HCT116 (cell line): Measurements from ENCODE around the gene OPTN. TPM values are rescaled to one million over a fixed set of nuclear protein-coding genes. Genes with fewer than 3 reads are reported as not detected.

Source experiments
- ATAC-seq: fragments of 200-7000 bp; cut with Tn5 transposase; 2 replicates; pipeline ENCODE4 v1.9.1; 2020; ENCODE audit warnings: mild to moderate bottlenecking, moderate library complexity
- BruUV-seq: library from RNA; stranded (reverse); fragments of 400-500 nt; replicated peaks from 2 replicates; lab custom pipeline; 2021; lab: Mats Ljungman, UMichigan
- CTCF ChIA-PET: fragments of 300-600 bp; sonication (Branson Sonifier 250); formaldehyde crosslinking; loops from one replicate; lab custom pipeline; 2021; ENCODE audit warnings: antibody characterized with exemption; lab: Charles Lee
- POLR2A ChIA-PET: fragments of 300-600, 350-600 bp; sonication (Branson Sonifier 250); formaldehyde crosslinking; loops from one replicate; lab custom pipeline; 2021; ENCODE audit warnings: antibody characterized with exemption; lab: Charles Lee
- RAD21 ChIA-PET, 2 experiments: fragments of 300-600 bp; sonication (Branson Sonifier 250); formaldehyde crosslinking; loops; one replicate each; lab custom pipeline; 2023; ENCODE audit warnings: low total read pairs in 2 of 2; ENCODE audit not compliant: uncharacterized antibody in 2 of 2, unreplicated experiment in 2 of 2, low non-redundant PET in 1 of 2; lab: Charles Lee
- DNase-seq: peaks from one replicate; pipeline ENCODE4 v3.0.0-alpha.2; 2010; ENCODE audit warnings: low read depth, low spot score
- H2AFZ ChIP-seq: fragments of 200-600 bp; shearing (Covaris generic), sonication (generic); 2 replicates; pipeline ENCODE4 v1.6.1; 2017; ENCODE audit warnings: low read depth, mixed run types, mixed read lengths, antibody characterized with exemption, low read length; ENCODE audit not compliant: poor library complexity, severe bottlenecking
- H3K27ac ChIP-seq: 2 replicates; pipeline ENCODE4 v1.5.1; 2012; ENCODE audit warnings: low read depth, low read length
- H3K27me3 ChIP-seq: fragments of 200-600 bp; sonication (generic); 2 replicates; pipeline ENCODE4 v1.6.1; 2016; ENCODE audit warnings: mixed run types, low read length, mixed read lengths; ENCODE audit not compliant: insufficient read depth
- H3K36me3 ChIP-seq, 2 experiments: fragments of 200-500 bp in 1 of 2; fragments of 200-600 bp in 1 of 2; sonication (Bioruptor generic) in 1 of 2; sonication (generic) in 1 of 2; 2 replicates each; pipeline versions ENCODE4 v1.5.1 to v1.6.1; 2014 to 2016; ENCODE audit warnings: low read length in 2 of 2, inconsistent platforms in 1 of 2, mixed read lengths in 1 of 2, mixed run types in 1 of 2; ENCODE audit not compliant: insufficient read depth in 2 of 2, control insufficient read depth in 1 of 2
- H3K4me1 ChIP-seq, 2 experiments: fragments of 200-600 bp in 1 of 2; sonication (generic) in 1 of 2; 2 replicates each; pipeline versions ENCODE4 v1.5.1 to v1.6.1; 2012 to 2017; ENCODE audit warnings: low read length in 2 of 2, inconsistent platforms in 1 of 2, mild to moderate bottlenecking in 1 of 2, mixed read lengths in 1 of 2, mixed run types in 1 of 2, moderate library complexity in 1 of 2; ENCODE audit not compliant: insufficient read depth in 2 of 2, control insufficient read depth in 1 of 2
- H3K4me2 ChIP-seq: fragments of 200-600 bp; sonication (generic); 2 replicates; pipeline ENCODE4 v1.6.1; 2017; ENCODE audit warnings: mixed run types, low read length, mixed read lengths
- H3K4me3 ChIP-seq, 2 experiments: fragments of 200-600 bp in 1 of 2; sonication (generic) in 1 of 2; replicated peaks in 1 of 2; 2 replicates each; pipeline ENCODE4 v1.5.1; 2011 to 2016; ENCODE audit warnings: low read length in 2 of 2, control low read depth in 1 of 2, low read depth in 1 of 2, mild to moderate bottlenecking in 1 of 2, mixed read lengths in 1 of 2, mixed run types in 1 of 2
- H3K79me2 ChIP-seq: fragments of 200-600 bp; sonication (generic); 2 replicates; pipeline ENCODE4 v1.6.1; 2017; ENCODE audit warnings: mild to moderate bottlenecking, mixed run types, low read length, moderate library complexity, mixed read lengths; ENCODE audit not compliant: insufficient read depth
- H3K9ac ChIP-seq: fragments of 200-600 bp; sonication (generic); 2 replicates; pipeline ENCODE4 v1.6.1; 2016; ENCODE audit warnings: low read length, mixed read lengths
- H3K9me2 ChIP-seq: fragments of 200-600 bp; sonication (generic), shearing (Covaris generic); 2 replicates; pipeline ENCODE4 v1.6.1; 2017; ENCODE audit warnings: mixed run types, mild to moderate bottlenecking, moderate library complexity; ENCODE audit not compliant: insufficient read depth
- H3K9me3 ChIP-seq, 2 experiments: fragments of 200-500 bp in 1 of 2; fragments of 200-600 bp in 1 of 2; sonication (Bioruptor generic) in 1 of 2; sonication (generic) in 1 of 2; 2 replicates each; pipeline ENCODE4 v1.6.1; 2014 to 2017; ENCODE audit warnings: low read length in 2 of 2, mixed read lengths in 2 of 2, inconsistent platforms in 1 of 2, low read depth in 1 of 2, mild to moderate bottlenecking in 1 of 2, mixed run types in 1 of 2, moderate library complexity in 1 of 2; ENCODE audit not compliant: control insufficient read depth in 1 of 2, insufficient read depth in 1 of 2
- H4K20me1 ChIP-seq: fragments of 200-600 bp; sonication (generic), shearing (Covaris generic); 2 replicates; pipeline ENCODE4 v1.6.1; 2017; ENCODE audit warnings: mixed run types, mild to moderate bottlenecking, moderate library complexity; ENCODE audit not compliant: insufficient read depth
- ATF3 ChIP-seq: IDR thresholded peaks from 2 replicates; pipeline ENCODE4 v1.6.1; 2012
- CBX3 ChIP-seq: IDR thresholded peaks from 2 replicates; pipeline ENCODE4 v1.6.1; 2012; ENCODE audit warnings: low read depth
- EGR1 ChIP-seq: IDR thresholded peaks from 2 replicates; pipeline ENCODE4 v1.6.1; 2012; ENCODE audit warnings: low read depth
- FOSL1 ChIP-seq: IDR thresholded peaks from 2 replicates; pipeline ENCODE4 v1.6.1; 2012; ENCODE audit warnings: low read depth
- JUND ChIP-seq: IDR thresholded peaks from 2 replicates; pipeline ENCODE4 v1.6.1; 2012
- MAX ChIP-seq: IDR thresholded peaks from 2 replicates; pipeline ENCODE4 v1.6.1; 2012
- POLR2A ChIP-seq: IDR thresholded peaks from 2 replicates; pipeline ENCODE4 v1.7.0; 2011; ENCODE audit warnings: borderline replicate concordance; ENCODE audit not compliant: insufficient read depth, insufficient read length; ENCODE audit errors: extremely low read depth
- POLR2AphosphoS5 ChIP-seq: IDR thresholded peaks from 2 replicates; pipeline ENCODE4 v1.6.1; 2011; ENCODE audit warnings: mild to moderate bottlenecking, low read depth, low read length, moderate library complexity
- RAD21 ChIP-seq: IDR thresholded peaks from 2 replicates; pipeline ENCODE4 v1.6.1; 2012; ENCODE audit warnings: low read depth, mild to moderate bottlenecking
- SP1 ChIP-seq: IDR thresholded peaks from 2 replicates; pipeline ENCODE4 v1.6.1; 2012; ENCODE audit warnings: low read depth
- SRF ChIP-seq: IDR thresholded peaks from 2 replicates; pipeline ENCODE4 v1.6.1; 2012; ENCODE audit warnings: low read depth
- TCF7L2 ChIP-seq: IDR thresholded peaks from 2 replicates; pipeline ENCODE4 v1.7.0; 2011; ENCODE audit warnings: borderline replicate concordance, inconsistent platforms; ENCODE audit not compliant: insufficient read depth, insufficient read length; ENCODE audit errors: extremely low read depth
- YY1 ChIP-seq: IDR thresholded peaks from 2 replicates; pipeline ENCODE4 v1.6.1; 2011; ENCODE audit warnings: low read length, low read depth, moderate library complexity, mild to moderate bottlenecking; ENCODE audit not compliant: insufficient replicate concordance; ENCODE audit errors: extremely low read depth
- ZFX ChIP-seq: fragments of 450-650 bp; IDR thresholded peaks from 2 replicates; pipeline ENCODE4 v1.6.1; 2017
- ZNF274 ChIP-seq: fragments of 200-500 bp; sonication (Bioruptor generic); IDR thresholded peaks from 2 replicates; pipeline ENCODE4 v1.6.1; 2014; ENCODE audit warnings: mild to moderate bottlenecking, low read depth, low read length, inconsistent platforms
- intact Hi-C: fragments of 100-400 bp; cut with micrococcal nuclease; formaldehyde crosslinking; loops from 2 replicates; pipeline ENCODE4 v1.10.0; 2022
- total RNA-seq: library from RNA; stranded (reverse); gene quantifications from one replicate; pipeline ENCODE4 v1.2.1, GENCODE V29; 2021; ENCODE audit not compliant: unreplicated experiment

OPTN gene
- total RNA-seq, 1 experiment from 2014 or later, result 17.0 TPM

- H3K4me1 ChIP-seq, result peaks cover 8 to 27% of the 10 kb centered on the region in 2 experiments; a peak in 3 of 4 replicates
- RAD21 ChIA-PET, result no interaction called here
- no peaks in the 10 kb centered on the region for H4K20me1 ChIP-seq
- no peak overlapping the region for H3K9ac ChIP-seq
- intact Hi-C loops, result no loop called here
- no peaks in the 10 kb centered on the region for H3K79me2 ChIP-seq
- ATAC-seq (no peak), DNase-seq (no peak)
- no peaks in the 10 kb centered on the region for H3K27me3 ChIP-seq
- TF ChIP-seq RAD21 (no peak), YY1 (no peak), SP1 (no peak), SRF (no peak), CBX3 (no peak), FOSL1 (no peak), ZNF274 (no peak), POLR2AphosphoS5 (no peak), TCF7L2 (no peak), JUND (no peak), ATF3 (no peak), POLR2A (no peak), ZFX (no peak), EGR1 (no peak), MAX (no peak)
- POLR2A ChIA-PET, result no interaction called here
- CTCF ChIA-PET, result interaction anchor here (0.7 kb wide), 1 partner anchor 13 kb away, joined by 3 read pairs; no protein-coding TSS in a partner anchor
- no TSS peak for BruUV-seq
- no peak overlapping the region for H2AFZ ChIP-seq
- H3K27ac ChIP-seq, result no peak overlapping the region
- no peak overlapping the region for H3K4me2 ChIP-seq
- no peak overlapping the region for H3K4me3 ChIP-seq
- no peaks in the 10 kb centered on the region for H3K9me2 ChIP-seq
- H3K36me3 ChIP-seq, result no peaks in the 10 kb centered on the region
- H3K9me3 ChIP-seq, result no peaks in the 10 kb centered on the region
These were observed 4.0 kb upstream of the OPTN start for GRCh38 chr10:13095929-13096328.
